Osteoblast (primary cell): Measurements from ENCODE around the gene TMEM33. TPM values are rescaled to one million over a fixed set of nuclear protein-coding genes. Genes with fewer than 3 reads are reported as not detected.
A peak's percentile ranks its signal among the peaks of the same experiment; 100 is the strongest.

Experiments used
- DNase-seq: peaks from one replicate; pipeline ENCODE4 v3.0.0; 2011; ENCODE audit warnings: low spot score, mixed read lengths; ENCODE audit not compliant: insufficient read length; ENCODE audit errors: missing footprints
- H2AFZ ChIP-seq: 2 replicates; pipeline ENCODE4 v1.6.0; 2011; ENCODE audit warnings: mild to moderate bottlenecking, low read length
- H3K27ac ChIP-seq: 2 replicates; pipeline ENCODE4 v1.5.1; 2011; ENCODE audit warnings: mild to moderate bottlenecking, low read depth, low read length, moderate library complexity
- H3K27me3 ChIP-seq: 2 replicates; pipeline ENCODE4 v1.6.0; 2012; ENCODE audit warnings: mild to moderate bottlenecking, control low read depth, inconsistent platforms, low read length, moderate library complexity; ENCODE audit not compliant: insufficient read depth
- H3K36me3 ChIP-seq: 2 replicates; pipeline ENCODE4 v1.5.1; 2011; ENCODE audit warnings: mild to moderate bottlenecking, low read length, control low read depth, moderate library complexity; ENCODE audit not compliant: insufficient read depth
- H3K4me1 ChIP-seq: 2 replicates; pipeline ENCODE4 v1.5.1; 2011; ENCODE audit warnings: mild to moderate bottlenecking, low read length, control low read depth, moderate library complexity; ENCODE audit not compliant: insufficient read depth
- H3K4me2 ChIP-seq: 2 replicates; pipeline ENCODE4 v1.6.0; 2011; ENCODE audit warnings: mild to moderate bottlenecking, low read length; ENCODE audit not compliant: insufficient read depth
- H3K4me3 ChIP-seq: fragments of 200-600 bp; sonication (generic); 3 replicates; pipeline ENCODE4 v1.5.1; 2012; ENCODE audit warnings: mild to moderate bottlenecking, low read length, inconsistent platforms; ENCODE audit not compliant: insufficient read depth
- H3K79me2 ChIP-seq: 2 replicates; pipeline ENCODE4 v1.6.0; 2012; ENCODE audit warnings: mild to moderate bottlenecking, low read length, control low read depth, inconsistent platforms; ENCODE audit not compliant: insufficient read depth
- H3K9me3 ChIP-seq: 2 replicates; pipeline ENCODE4 v1.5.1; 2011; ENCODE audit warnings: low read depth, low read length, control low read depth
- H4K20me1 ChIP-seq: 2 replicates; pipeline ENCODE4 v1.6.0; 2012; ENCODE audit warnings: mild to moderate bottlenecking, low read length, control low read depth; ENCODE audit not compliant: insufficient read depth
- total RNA-seq: library from RNA; depleted of rRNA; stranded (reverse); fragments of >200 nt; gene quantifications from 2 replicates; pipeline ENCODE4 v1.2.3, GENCODE V29; 2012
- TF ChIP-seq, protein P1 (sequence below): IDR thresholded peaks from 2 replicates; pipeline ENCODE4 v1.5.1; 2011; ENCODE audit warnings: mild to moderate bottlenecking, low read depth, low read length, moderate library complexity; ENCODE audit errors: extremely low read depth

Gene TMEM33
- total RNA-seq, 1 donor, result 49.2 TPM

DNA sequence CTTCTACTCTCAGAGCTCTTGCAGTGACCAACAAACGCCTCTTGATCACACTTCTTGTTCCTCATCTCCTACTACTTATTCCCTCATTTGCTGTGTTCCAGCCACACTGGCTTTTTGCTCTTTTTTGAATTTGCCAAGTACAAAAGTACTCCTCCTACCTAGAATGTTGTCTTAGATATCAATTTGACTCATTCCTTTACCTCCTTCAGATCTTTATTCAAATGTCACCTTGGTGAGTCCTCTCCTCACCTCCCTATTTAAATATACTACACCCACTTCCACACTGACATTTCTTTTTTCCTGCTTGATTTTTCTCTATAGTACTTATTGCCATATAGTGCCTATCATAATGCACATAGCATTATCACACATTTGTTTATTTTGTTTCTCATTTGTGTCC, 40.1 kb downstream of the TMEM33 start:
- Histone ChIP-seq H3K27me3 (no peaks in the 10 kb centered on the region), H3K27ac (no peak overlapping the region), H3K36me3 (no peaks in the 10 kb centered on the region), H4K20me1 (no peaks in the 10 kb centered on the region), H3K9me3 (no peaks in the 10 kb centered on the region), H3K4me2 (no peak overlapping the region), H3K4me1 (no peaks in the 10 kb centered on the region), H3K4me3 (no peak overlapping the region), H2AFZ (no peak overlapping the region), H3K79me2 (no peaks in the 10 kb centered on the region)
- TF ChIP-seq, protein P1, sequence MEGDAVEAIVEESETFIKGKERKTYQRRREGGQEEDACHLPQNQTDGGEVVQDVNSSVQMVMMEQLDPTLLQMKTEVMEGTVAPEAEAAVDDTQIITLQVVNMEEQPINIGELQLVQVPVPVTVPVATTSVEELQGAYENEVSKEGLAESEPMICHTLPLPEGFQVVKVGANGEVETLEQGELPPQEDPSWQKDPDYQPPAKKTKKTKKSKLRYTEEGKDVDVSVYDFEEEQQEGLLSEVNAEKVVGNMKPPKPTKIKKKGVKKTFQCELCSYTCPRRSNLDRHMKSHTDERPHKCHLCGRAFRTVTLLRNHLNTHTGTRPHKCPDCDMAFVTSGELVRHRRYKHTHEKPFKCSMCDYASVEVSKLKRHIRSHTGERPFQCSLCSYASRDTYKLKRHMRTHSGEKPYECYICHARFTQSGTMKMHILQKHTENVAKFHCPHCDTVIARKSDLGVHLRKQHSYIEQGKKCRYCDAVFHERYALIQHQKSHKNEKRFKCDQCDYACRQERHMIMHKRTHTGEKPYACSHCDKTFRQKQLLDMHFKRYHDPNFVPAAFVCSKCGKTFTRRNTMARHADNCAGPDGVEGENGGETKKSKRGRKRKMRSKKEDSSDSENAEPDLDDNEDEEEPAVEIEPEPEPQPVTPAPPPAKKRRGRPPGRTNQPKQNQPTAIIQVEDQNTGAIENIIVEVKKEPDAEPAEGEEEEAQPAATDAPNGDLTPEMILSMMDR, result no peak
- DNase-seq, result no peak

DNA sequence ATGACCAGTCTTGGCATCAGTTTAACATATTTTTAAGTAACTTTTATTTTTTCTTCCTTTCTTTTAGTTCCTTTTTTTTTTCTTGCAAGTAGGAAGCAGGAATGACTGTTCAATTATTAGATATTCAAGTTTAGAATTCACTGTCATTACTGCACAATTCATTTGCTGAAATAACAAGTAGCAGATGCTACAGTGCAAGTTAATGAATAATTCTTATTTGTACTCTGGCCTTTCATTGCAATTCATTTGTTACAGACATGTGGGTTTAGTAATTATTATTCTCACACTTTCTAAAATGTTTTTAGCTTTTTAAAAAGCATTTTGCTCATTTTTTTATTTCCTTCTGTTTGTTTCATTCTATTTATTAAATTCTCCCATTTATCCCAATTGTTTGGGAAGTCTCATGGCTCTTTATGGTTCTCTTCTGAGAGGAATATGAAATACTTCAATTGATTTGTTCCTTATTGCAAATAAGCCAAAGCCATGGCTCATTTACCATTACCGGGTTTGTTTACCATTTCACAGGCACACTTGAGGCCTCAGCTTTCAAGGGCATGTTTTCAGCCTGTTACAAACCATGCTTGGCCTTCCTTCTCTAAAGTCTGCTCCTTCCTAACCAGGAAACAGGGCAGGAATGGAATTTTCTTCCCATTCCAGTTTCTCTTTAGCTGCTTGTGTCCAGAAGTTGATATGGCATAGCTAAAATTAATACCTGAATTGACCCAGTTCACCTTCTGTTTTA, 41.7 kb downstream of the TMEM33 start:
- Histone ChIP-seq H3K79me2 (no peaks in the 10 kb centered on the region), H3K27me3 (no peaks in the 10 kb centered on the region), H4K20me1 (no peaks in the 10 kb centered on the region), H3K4me1 (no peaks in the 10 kb centered on the region), H3K36me3 (no peaks in the 10 kb centered on the region), H2AFZ (no peak overlapping the region), H3K4me2 (no peak overlapping the region), H3K9me3 (no peaks in the 10 kb centered on the region), H3K27ac (no peak overlapping the region), H3K4me3 (no peak overlapping the region)
- DNase-seq, result no peak
- TF ChIP-seq, protein P1, result no peak

DNA sequence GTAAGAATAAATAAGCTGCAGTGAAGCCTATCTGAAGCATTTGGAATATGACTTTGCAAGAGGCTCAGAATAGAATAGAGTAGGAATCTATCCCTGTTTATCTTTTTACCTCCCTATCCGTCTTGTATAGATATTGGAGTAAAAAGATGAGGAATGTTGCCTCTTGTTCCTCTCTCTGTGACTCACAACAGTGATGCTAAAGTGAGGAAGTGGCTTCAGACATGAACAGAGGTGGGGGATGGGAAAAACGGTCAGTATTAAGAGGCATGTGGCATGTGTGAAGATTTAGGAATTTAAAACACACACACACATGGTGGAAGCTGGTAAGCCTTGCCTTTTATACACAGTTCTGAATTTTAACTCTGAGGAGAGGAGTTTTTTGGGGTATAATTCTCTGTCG, 42.5 kb downstream of the TMEM33 start:
- Histone ChIP-seq H3K79me2 (no peaks in the 10 kb centered on the region), H2AFZ (peak overlapping the region; percentile 44), H3K27me3 (no peaks in the 10 kb centered on the region), H4K20me1 (no peaks in the 10 kb centered on the region), H3K27ac (no peak overlapping the region), H3K36me3 (no peaks in the 10 kb centered on the region), H3K4me3 (no peak overlapping the region), H3K4me1 (no peaks in the 10 kb centered on the region), H3K9me3 (no peaks in the 10 kb centered on the region), H3K4me2 (no peak overlapping the region)
- TF ChIP-seq, protein P1, result no peak
- DNase-seq, result peak; percentile 27

DNA sequence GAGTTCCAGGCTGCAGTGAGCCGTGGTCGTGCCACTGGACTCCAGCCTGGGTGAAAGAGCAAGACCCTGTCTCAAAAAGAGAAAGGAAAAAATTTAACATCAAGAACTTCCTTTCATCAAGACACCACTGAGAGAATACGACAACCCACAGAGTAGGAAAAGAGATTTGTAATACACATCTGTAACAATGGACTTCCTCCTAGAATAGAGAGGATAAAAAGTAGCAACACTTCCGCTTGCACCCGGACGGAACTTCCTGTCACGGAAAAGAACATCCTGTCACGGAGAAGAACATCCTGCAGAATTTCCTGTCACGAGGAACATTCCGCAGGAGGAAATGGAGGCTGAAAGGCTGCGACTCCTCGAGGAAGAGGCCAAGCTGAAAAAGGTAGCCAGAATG, 46.2 kb downstream of the TMEM33 start, which contains the start of gene DCAF4L1:
TSS of gene DCAF4L1 (plus strand) at position 301 of the 400 bp plus-strand sequence. CDS start at position 338, 37 bp downstream.
- no peak within 1 kb of the TSS for H3K27ac ChIP-seq
- TF ChIP-seq, protein P1, result no peak
- peak; percentile 8 for DNase-seq
- no peaks in the 10 kb centered on the region for H4K20me1 ChIP-seq
- H3K36me3 ChIP-seq, result no peaks in the 10 kb centered on the region
- H3K4me1 ChIP-seq, result no peaks in the 10 kb centered on the region
- no peaks in the 10 kb centered on the region for H3K27me3 ChIP-seq
- no peak within 1 kb of the TSS for H3K4me3 ChIP-seq
- H3K4me2 ChIP-seq, result no peak within 1 kb of the TSS
- H3K9me3 ChIP-seq, result no peaks in the 10 kb centered on the region
- H2AFZ ChIP-seq, result no peak within 1 kb of the TSS
- H3K79me2 ChIP-seq, result no peaks in the 10 kb centered on the region
